Activated CD4-positive, CD25-positive, alpha-beta regulatory T cell (primary cell): ENCODE results near the gene TNFRSF25.

ENCODE experiments used
- DNase-seq, 4 experiments: peaks; one replicate each; lab custom pipeline; 2025; lab: John Stamatoyannopoulos, UW

TNFRSF25 gene

GRCh38 chr1:6488602-6489382 is 22.8 kb upstream of the TNFRSF25 start:
- DNase-seq = no peak

- no peak for DNase-seq
Measured at GRCh38 chr1:6487804-6488484, 22.0 kb upstream of the TNFRSF25 start.

GRCh38 chr1:6486433-6487011 is 20.5 kb upstream of the TNFRSF25 start:
- peak; percentile 76 to 83 (median 78) for DNase-seq

- DNase-seq = no peak
Measured at GRCh38 chr1:6485168-6486101, 19.5 kb upstream of the TNFRSF25 start.

GRCh38 chr1:6484826-6485167 is 18.8 kb upstream of the TNFRSF25 start:
- no peak for DNase-seq

GRCh38 chr1:6483761-6484117 is 17.8 kb upstream of the TNFRSF25 start:
- no peak for DNase-seq

- no peak for DNase-seq
Measured at GRCh38 chr1:6483017-6483760, 17.2 kb upstream of the TNFRSF25 start.

GRCh38 chr1:6481820-6482219 is 15.8 kb upstream of the TNFRSF25 start:
- DNase-seq = no peak

GRCh38 chr1:6477039-6477820 is 11.3 kb upstream of the TNFRSF25 start:
- no peak for DNase-seq

- DNase-seq = no peak
Measured at GRCh38 chr1:6476483-6476882, 10.5 kb upstream of the TNFRSF25 start.

GRCh38 chr1:6475381-6476133 is 9.6 kb upstream of the TNFRSF25 start:
- DNase-seq = peak; percentile 62 to 65 (median 64)

GRCh38 chr1:6474815-6475282 is 8.9 kb upstream of the TNFRSF25 start:
- DNase-seq = no peak

GRCh38 chr1:6473974-6474814 is 8.2 kb upstream of the TNFRSF25 start:
- DNase-seq = no peak

GRCh38 chr1:6473156-6473555 is 7.2 kb upstream of the TNFRSF25 start:
- no peak for DNase-seq

GRCh38 chr1:6472391-6472790 is 6.4 kb upstream of the TNFRSF25 start:
- DNase-seq = no peak

GRCh38 chr1:6471970-6472368 is 6.0 kb upstream of the TNFRSF25 start:
- no peak for DNase-seq

GRCh38 chr1:6471086-6471969 is 5.4 kb upstream of the TNFRSF25 start:
- DNase-seq = no peak
